ENCODE measurements around the gene LRPAP1. TPM values are rescaled to one million over a fixed set of nuclear protein-coding genes. Genes with fewer than 3 reads are reported as not detected.

The LRPAP1 gene
- total RNA-seq, 1 donor from 2014 or later, result 195 TPM

- Histone ChIP-seq H3K36me3 (peaks cover 32% of the 10 kb centered on the region), H3K4me3 (no peak overlapping the region), H3K27me3 (no peaks in the 10 kb centered on the region), H3K27ac (no peak overlapping the region), H3K9me3 (no peaks in the 10 kb centered on the region), H3K4me1 (peaks cover 16% of the 10 kb centered on the region)
- peak; percentile 58 for DNase-seq
- ATAC-seq, result no peak
- intact Hi-C loops (cut with DNase I), result no loop called here
- TF ChIP-seq CTCF (IDR thresholded peaks at IDR 0.05), result no peak
These were observed 4.0 kb downstream of the LRPAP1 start for GRCh38 chr4:3527914-3528876.

GRCh38 chr4:3527101-3527913, 4.9 kb downstream of the LRPAP1 start:
- Histone ChIP-seq H3K4me1 (peaks cover 12% of the 10 kb centered on the region), H3K9me3 (no peaks in the 10 kb centered on the region)

GRCh38 chr4:3526456-3526855, 5.8 kb downstream of the LRPAP1 start:
- no peak for TF ChIP-seq CTCF (IDR thresholded peaks at IDR 0.05)
- Histone ChIP-seq H3K4me1 (peaks cover 10% of the 10 kb centered on the region), H3K36me3 (peaks cover 48% of the 10 kb centered on the region), H3K27me3 (no peaks in the 10 kb centered on the region), H3K4me3 (no peak overlapping the region), H3K9me3 (no peaks in the 10 kb centered on the region), H3K27ac (no peak overlapping the region)
- ATAC-seq (no peak), DNase-seq (peak; percentile 57)
- intact Hi-C loops (cut with DNase I), result no loop called here

More at GRCh38 chr4:3527101-3527913, 4.9 kb downstream of the LRPAP1 start:
- ATAC-seq, result no peak
- H3K36me3 ChIP-seq, result peaks cover 40% of the 10 kb centered on the region
- H3K27ac ChIP-seq, result no peak overlapping the region
- intact Hi-C loops (cut with DNase I), result no loop called here
- no peak for TF ChIP-seq CTCF (IDR thresholded peaks at IDR 0.05)
- H3K4me3 ChIP-seq, result no peak overlapping the region
- H3K27me3 ChIP-seq, result no peaks in the 10 kb centered on the region
- peak; percentile 63 for DNase-seq

- TF ChIP-seq CTCF (IDR thresholded peaks at IDR 0.05), result no peak
- peak; percentile 52 for DNase-seq
- intact Hi-C loops (cut with DNase I), result no loop called here
- Histone ChIP-seq H3K27ac (no peak overlapping the region), H3K4me3 (no peak overlapping the region), H3K27me3 (no peaks in the 10 kb centered on the region), H3K9me3 (no peaks in the 10 kb centered on the region), H3K36me3 (peaks cover 55% of the 10 kb centered on the region), H3K4me1 (peaks cover 3% of the 10 kb centered on the region)
- no peak for ATAC-seq
These were observed 6.4 kb downstream of the LRPAP1 start for GRCh38 chr4:3525532-3526430.

- ATAC-seq, result no peak
- Histone ChIP-seq H3K27ac (no peak overlapping the region), H3K36me3 (peaks cover 63% of the 10 kb centered on the region), H3K4me1 (no peaks in the 10 kb centered on the region), H3K27me3 (no peaks in the 10 kb centered on the region), H3K4me3 (no peak overlapping the region), H3K9me3 (no peaks in the 10 kb centered on the region)
- no peak for TF ChIP-seq CTCF (IDR thresholded peaks at IDR 0.05)
- peak; percentile 53 for DNase-seq
- intact Hi-C loops (cut with DNase I), result no loop called here
These were observed 7.3 kb downstream of the LRPAP1 start for GRCh38 chr4:3524920-3525319.
